ENCODE measurements around the gene SAFB2.

Gene SAFB2

DNA sequence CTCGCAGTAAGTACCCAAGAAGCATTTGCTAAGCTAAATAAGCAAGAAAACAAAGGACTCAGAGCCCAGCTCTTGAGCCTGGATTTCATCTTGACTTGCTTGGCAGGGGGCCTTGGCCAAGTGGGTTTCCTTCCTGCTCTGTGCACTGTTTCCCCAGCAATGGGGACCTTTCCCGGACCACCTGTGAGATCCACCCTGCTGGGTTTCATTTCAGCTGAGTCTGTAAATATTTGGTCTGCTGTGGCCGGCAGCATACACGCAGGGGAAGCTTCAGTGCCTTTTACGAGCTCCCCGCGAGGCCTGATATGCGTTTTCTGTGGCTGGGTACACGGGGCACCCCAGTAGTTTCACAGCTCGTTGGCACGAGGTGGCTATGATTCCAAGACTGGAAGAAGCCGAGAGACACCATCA is 42.4 kb downstream of the SAFB2 start:
- Histone ChIP-seq H3K23ac (ENCODE audit: low read length) (no peak overlapping the region), H2AK5ac (ENCODE audit: low read length) (no peak overlapping the region), H4K8ac (ENCODE audit: low read depth, low read length) (no peak overlapping the region), H3K79me1 (ENCODE audit: low read length) (no peaks in the 10 kb centered on the region), H4K12ac (ENCODE audit: low read depth, low read length) (no peak overlapping the region), H3K9me3 (ENCODE audit: insufficient read depth, low read depth, low read length) (no peaks in the 10 kb centered on the region), H3K4me3 (ENCODE audit: low read depth, low read length) (no peak overlapping the region), H3K79me2 (ENCODE audit: control insufficient read depth, insufficient read depth, low read length, poor library complexity) (no peaks in the 10 kb centered on the region), H3K27me3 (ENCODE audit: insufficient read depth, low read length) (no peaks in the 10 kb centered on the region), H3K36me3 (ENCODE audit: control insufficient read depth in 1 of 2, insufficient read depth in 2 of 2, low read length in 2 of 2) (peaks cover 6 to 7% of the 10 kb centered on the region in 2 experiments), H2BK120ac (ENCODE audit: insufficient read depth, low read length, poor library complexity) (no peak overlapping the region), H3K4me2 (ENCODE audit: low read length) (no peak overlapping the region), H2BK12ac (ENCODE audit: low read length) (no peak overlapping the region), H3K18ac (ENCODE audit: low read length) (no peak overlapping the region), H2BK5ac (ENCODE audit: low read depth, low read length, poor library complexity) (no peak overlapping the region), H3K14ac (ENCODE audit: low read length) (no peak overlapping the region), H3K4ac (ENCODE audit: low read depth, low read length) (no peak overlapping the region), H3K9ac (ENCODE audit: low read length) (no peak overlapping the region), H4K91ac (ENCODE audit: low read depth, low read length) (no peak overlapping the region), H2AFZ (ENCODE audit: insufficient read depth, low read length, poor library complexity) (no peak overlapping the region), H3K4me1 (ENCODE audit: control insufficient read depth in 1 of 2, insufficient read depth in 2 of 2, low read length in 2 of 2) (peaks cover 0 to 5% of the 10 kb centered on the region in 2 experiments), H3K27ac (ENCODE audit: low read depth, low read length) (no peak overlapping the region)
- WGBS (ENCODE audit: extremely low coverage, insufficient coverage, insufficient read length) = no CpG with 5 or more reads among the region's 12 CpGs
- DNase-seq = no peak

DNA sequence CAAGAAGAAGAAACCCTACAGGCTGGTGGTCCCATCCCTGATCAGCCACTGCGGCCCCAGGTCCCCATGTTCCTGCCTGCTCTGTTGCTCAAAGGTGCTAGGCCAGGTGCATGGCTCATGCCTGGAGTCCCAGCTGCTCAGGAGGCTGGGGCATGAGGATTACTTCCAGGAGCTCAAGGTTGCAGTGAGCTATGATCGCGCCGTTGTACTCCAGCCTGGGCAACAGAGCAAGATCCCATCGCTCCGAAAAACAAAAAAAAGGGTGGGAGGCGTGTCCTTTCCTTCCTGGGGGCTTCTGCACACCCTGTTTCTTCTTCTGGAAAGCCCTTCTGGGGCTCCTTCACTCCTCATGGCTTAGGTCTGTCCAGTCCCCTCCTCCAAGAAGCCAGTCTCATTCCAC is 42.9 kb downstream of the SAFB2 start:
- H3K9me3 ChIP-seq (ENCODE audit: insufficient read depth, low read depth, low read length) = no peaks in the 10 kb centered on the region
- H3K14ac ChIP-seq (ENCODE audit: low read length) = no peak overlapping the region
- no peaks in the 10 kb centered on the region for H3K79me1 ChIP-seq (ENCODE audit: low read length)
- no peak overlapping the region for H4K91ac ChIP-seq (ENCODE audit: low read depth, low read length)
- H4K8ac ChIP-seq (ENCODE audit: low read depth, low read length) = no peak overlapping the region
- no peak overlapping the region for H4K12ac ChIP-seq (ENCODE audit: low read depth, low read length)
- no peak overlapping the region for H2AFZ ChIP-seq (ENCODE audit: insufficient read depth, low read length, poor library complexity)
- H3K27ac ChIP-seq (ENCODE audit: low read depth, low read length) = no peak overlapping the region
- H3K36me3 ChIP-seq (ENCODE audit: control insufficient read depth in 1 of 2, insufficient read depth in 2 of 2, low read length in 2 of 2) = peaks cover 5 to 7% of the 10 kb centered on the region in 2 experiments
- no peaks in the 10 kb centered on the region for H3K79me2 ChIP-seq (ENCODE audit: control insufficient read depth, insufficient read depth, low read length, poor library complexity)
- H3K23ac ChIP-seq (ENCODE audit: low read length) = no peak overlapping the region
- H2BK120ac ChIP-seq (ENCODE audit: insufficient read depth, low read length, poor library complexity) = no peak overlapping the region
- H3K4me1 ChIP-seq (ENCODE audit: control insufficient read depth in 1 of 2, insufficient read depth in 2 of 2, low read length in 2 of 2) = peaks cover 0 to 5% of the 10 kb centered on the region in 2 experiments
- H3K4me3 ChIP-seq (ENCODE audit: low read depth, low read length) = no peak overlapping the region
- no peak for DNase-seq
- H3K4ac ChIP-seq (ENCODE audit: low read depth, low read length) = no peak overlapping the region
- WGBS (ENCODE audit: extremely low coverage, insufficient coverage, insufficient read length) = no CpG with 5 or more reads among the region's 7 CpGs
- no peak overlapping the region for H3K9ac ChIP-seq (ENCODE audit: low read length)
- no peak overlapping the region for H2BK12ac ChIP-seq (ENCODE audit: low read length)
- no peak overlapping the region for H3K18ac ChIP-seq (ENCODE audit: low read length)
- no peak overlapping the region for H2AK5ac ChIP-seq (ENCODE audit: low read length)
- no peak overlapping the region for H3K4me2 ChIP-seq (ENCODE audit: low read length)
- H2BK5ac ChIP-seq (ENCODE audit: low read depth, low read length, poor library complexity) = no peak overlapping the region
- no peaks in the 10 kb centered on the region for H3K27me3 ChIP-seq (ENCODE audit: insufficient read depth, low read length)

GRCh38 chr19:5579286-5579685 is 43.3 kb downstream of the SAFB2 start:
- H2BK120ac ChIP-seq (ENCODE audit: insufficient read depth, low read length, poor library complexity) = no peak overlapping the region
- H2AK5ac ChIP-seq (ENCODE audit: low read length) = no peak overlapping the region
- no peak overlapping the region for H3K18ac ChIP-seq (ENCODE audit: low read length)
- no peak overlapping the region for H3K9ac ChIP-seq (ENCODE audit: low read length)
- H2BK5ac ChIP-seq (ENCODE audit: low read depth, low read length, poor library complexity) = no peak overlapping the region
- H3K79me1 ChIP-seq (ENCODE audit: low read length) = no peaks in the 10 kb centered on the region
- H3K9me3 ChIP-seq (ENCODE audit: insufficient read depth, low read depth, low read length) = no peaks in the 10 kb centered on the region
- DNase-seq = no peak
- H4K12ac ChIP-seq (ENCODE audit: low read depth, low read length) = no peak overlapping the region
- no peak overlapping the region for H4K8ac ChIP-seq (ENCODE audit: low read depth, low read length)
- WGBS (ENCODE audit: extremely low coverage, insufficient coverage, insufficient read length) = no CpG with 5 or more reads among the region's 6 CpGs
- no peak overlapping the region for H3K4ac ChIP-seq (ENCODE audit: low read depth, low read length)
- no peak overlapping the region for H3K14ac ChIP-seq (ENCODE audit: low read length)
- H4K91ac ChIP-seq (ENCODE audit: low read depth, low read length) = no peak overlapping the region
- H3K4me3 ChIP-seq (ENCODE audit: low read depth, low read length) = no peak overlapping the region
- no peaks in the 10 kb centered on the region for H3K79me2 ChIP-seq (ENCODE audit: control insufficient read depth, insufficient read depth, low read length, poor library complexity)
- peaks cover 0 to 5% of the 10 kb centered on the region in 2 experiments for H3K4me1 ChIP-seq (ENCODE audit: control insufficient read depth in 1 of 2, insufficient read depth in 2 of 2, low read length in 2 of 2)
- no peak overlapping the region for H3K23ac ChIP-seq (ENCODE audit: low read length)
- H3K27ac ChIP-seq (ENCODE audit: low read depth, low read length) = no peak overlapping the region
- H3K27me3 ChIP-seq (ENCODE audit: insufficient read depth, low read length) = no peaks in the 10 kb centered on the region
- no peak overlapping the region for H2BK12ac ChIP-seq (ENCODE audit: low read length)
- H2AFZ ChIP-seq (ENCODE audit: insufficient read depth, low read length, poor library complexity) = no peak overlapping the region
- H3K36me3 ChIP-seq (ENCODE audit: control insufficient read depth in 1 of 2, insufficient read depth in 2 of 2, low read length in 2 of 2) = peaks cover 5 to 7% of the 10 kb centered on the region in 2 experiments
- H3K4me2 ChIP-seq (ENCODE audit: low read length) = no peak overlapping the region

DNA sequence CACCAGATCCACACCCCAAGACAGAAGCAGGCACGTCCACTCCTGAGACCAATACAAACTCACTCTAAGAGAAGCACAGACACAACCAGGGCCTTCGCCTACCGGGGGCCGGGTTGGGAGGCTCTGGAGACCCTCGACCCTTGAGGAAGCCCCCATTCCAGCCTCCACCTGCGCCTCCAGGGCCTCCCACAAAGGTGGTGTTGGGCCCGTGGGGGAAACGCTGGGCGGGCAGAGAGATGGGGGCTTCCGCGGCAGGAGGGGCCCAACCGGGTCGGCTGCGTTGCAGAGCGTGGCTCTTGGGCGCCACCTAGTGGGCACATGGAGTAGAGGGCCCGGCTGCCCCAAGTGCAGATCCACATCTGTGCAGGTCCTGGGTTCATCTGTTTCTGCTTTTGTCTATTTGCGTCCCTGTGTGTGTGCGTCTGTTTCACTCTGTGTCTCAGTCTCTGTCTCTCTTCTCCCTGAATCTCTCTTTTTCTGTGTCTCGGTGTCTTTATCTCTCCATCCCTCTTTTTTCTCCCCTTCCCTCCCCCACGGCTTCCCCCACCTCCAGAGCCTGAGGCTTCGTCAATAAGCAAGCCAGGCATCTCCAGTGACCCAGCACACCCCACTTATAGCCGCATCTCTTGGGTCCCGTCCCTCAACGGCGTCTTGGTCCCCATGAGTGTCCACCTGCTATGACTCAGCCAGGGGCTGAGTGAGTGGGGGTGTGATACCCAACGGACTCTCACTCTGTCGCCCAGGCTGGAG is 44.3 kb downstream of the SAFB2 start:
- no peaks in the 10 kb centered on the region for H3K9me3 ChIP-seq (ENCODE audit: insufficient read depth, low read depth, low read length)
- no peaks in the 10 kb centered on the region for H3K79me2 ChIP-seq (ENCODE audit: control insufficient read depth, insufficient read depth, low read length, poor library complexity)
- H2BK120ac ChIP-seq (ENCODE audit: insufficient read depth, low read length, poor library complexity) = no peak overlapping the region
- no peak overlapping the region for H2BK12ac ChIP-seq (ENCODE audit: low read length)
- no peak overlapping the region for H3K14ac ChIP-seq (ENCODE audit: low read length)
- peaks cover 0 to 5% of the 10 kb centered on the region in 2 experiments for H3K4me1 ChIP-seq (ENCODE audit: control insufficient read depth in 1 of 2, insufficient read depth in 2 of 2, low read length in 2 of 2)
- WGBS (ENCODE audit: extremely low coverage, insufficient coverage, insufficient read length) = no CpG with 5 or more reads among the region's 28 CpGs
- no peak overlapping the region for H3K27ac ChIP-seq (ENCODE audit: low read depth, low read length)
- no peak overlapping the region for H4K12ac ChIP-seq (ENCODE audit: low read depth, low read length)
- no peak overlapping the region for H3K23ac ChIP-seq (ENCODE audit: low read length)
- H3K36me3 ChIP-seq (ENCODE audit: control insufficient read depth in 1 of 2, insufficient read depth in 2 of 2, low read length in 2 of 2) = peaks cover 5 to 7% of the 10 kb centered on the region in 2 experiments
- H3K27me3 ChIP-seq (ENCODE audit: insufficient read depth, low read length) = no peaks in the 10 kb centered on the region
- H2BK5ac ChIP-seq (ENCODE audit: low read depth, low read length, poor library complexity) = no peak overlapping the region
- H2AFZ ChIP-seq (ENCODE audit: insufficient read depth, low read length, poor library complexity) = no peak overlapping the region
- H3K4me2 ChIP-seq (ENCODE audit: low read length) = peak overlapping the region; percentile 49
- H4K91ac ChIP-seq (ENCODE audit: low read depth, low read length) = no peak overlapping the region
- H4K8ac ChIP-seq (ENCODE audit: low read depth, low read length) = peak overlapping the region; percentile 68
- no peak overlapping the region for H3K4ac ChIP-seq (ENCODE audit: low read depth, low read length)
- peak; percentile 55 to 85 for DNase-seq
- no peak overlapping the region for H2AK5ac ChIP-seq (ENCODE audit: low read length)
- peaks cover 1% of the 10 kb centered on the region for H3K79me1 ChIP-seq (ENCODE audit: low read length)
- no peak overlapping the region for H3K9ac ChIP-seq (ENCODE audit: low read length)
- H3K18ac ChIP-seq (ENCODE audit: low read length) = no peak overlapping the region
- no peak overlapping the region for H3K4me3 ChIP-seq (ENCODE audit: low read depth, low read length)

Measured in trophoblast cell (in vitro differentiated cells and primary cell).